ENCODE measurements around the gene HNF1A. TPM values are rescaled to one million over a fixed set of nuclear protein-coding genes. Genes with fewer than 3 reads are reported as not detected.

HNF1A gene
- total RNA-seq, 1 donor from 2014 or later: not detected

DNA sequence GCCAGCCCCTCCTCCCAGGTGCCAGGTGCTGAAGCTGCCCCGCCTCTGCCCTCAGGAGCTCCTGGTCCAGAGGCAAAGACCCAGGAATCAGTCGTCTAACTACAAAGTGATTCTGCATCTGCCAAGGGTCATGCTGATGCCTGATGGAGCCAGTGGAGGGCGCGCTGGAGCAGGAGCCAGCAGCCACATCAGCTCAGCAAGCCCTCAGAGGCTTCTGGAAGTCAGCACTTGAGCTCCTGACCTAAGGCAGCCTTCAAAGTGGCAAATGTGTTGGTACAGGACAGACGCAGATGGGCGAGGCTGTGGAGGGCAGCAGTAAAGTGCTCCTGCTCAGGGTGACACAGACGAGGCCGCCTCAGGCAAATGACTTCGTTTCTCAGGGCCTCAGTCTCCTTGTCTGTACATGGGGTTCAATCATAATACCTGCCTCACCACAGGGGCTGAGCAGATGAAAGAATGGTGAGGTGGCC, 27.0 kb downstream of the HNF1A start:
- H3K27ac ChIP-seq (ENCODE audit: low read depth, low read length): no peak overlapping the region
- no peak overlapping the region for H3K4me3 ChIP-seq (ENCODE audit: low read length in 3 of 3)
- H3K36me3 ChIP-seq (ENCODE audit: control insufficient read depth in 3 of 3, insufficient read depth in 3 of 3, low read length in 3 of 3): peaks cover 49 to 57% (median 56%) of the 10 kb centered on the region in 3 donors
- H3K4me1 ChIP-seq (ENCODE audit: control insufficient read depth in 3 of 3, insufficient read depth in 3 of 3, low read length in 3 of 3): no peaks in the 10 kb centered on the region
- no peaks in the 10 kb centered on the region for H3K9me3 ChIP-seq (ENCODE audit: control insufficient read depth in 3 of 3, low read length in 3 of 3)
- H3K27me3 ChIP-seq (ENCODE audit: control insufficient read depth in 3 of 3, insufficient read depth in 3 of 3, low read length in 3 of 3): no peaks in the 10 kb centered on the region
- no peak overlapping the region for H3K9ac ChIP-seq (ENCODE audit: low read depth in 1 of 3, low read length in 3 of 3)

DNA sequence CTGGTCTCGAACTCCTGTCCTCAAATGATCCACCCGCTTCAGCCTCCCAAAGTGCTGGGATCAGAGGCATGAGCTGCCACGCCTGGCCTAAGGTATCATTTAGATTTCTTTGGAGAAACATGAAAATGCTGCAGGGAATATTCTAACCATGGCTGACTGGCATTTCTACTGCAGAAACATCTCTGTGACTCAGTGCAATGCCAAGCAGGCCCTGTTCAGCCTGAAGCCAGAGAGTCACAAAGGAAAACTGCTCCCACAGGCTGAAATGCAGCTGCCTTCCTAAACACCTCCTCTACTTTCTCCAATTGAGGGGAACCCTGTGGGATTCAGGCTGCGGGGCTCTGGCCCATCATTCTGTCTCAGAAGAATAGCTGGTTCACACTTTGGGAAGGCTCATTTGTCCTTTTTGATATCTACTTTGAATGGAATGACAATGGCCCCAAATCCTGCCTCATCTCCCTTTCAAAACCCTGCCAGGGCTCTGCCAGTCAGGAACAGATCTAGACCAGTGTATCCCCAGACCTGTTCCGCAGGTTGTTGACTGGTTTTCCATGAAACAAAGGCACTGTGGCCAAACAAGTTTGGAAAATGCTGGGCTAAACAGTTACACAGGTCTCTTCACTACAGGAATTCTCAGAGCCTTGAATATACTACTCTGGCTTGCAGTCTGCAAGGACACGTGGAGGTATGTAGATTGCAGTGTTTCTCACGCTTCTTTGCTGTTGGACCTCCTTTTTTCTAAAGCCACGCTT, 30.2 kb downstream of the HNF1A start:
- H3K36me3 ChIP-seq (ENCODE audit: control insufficient read depth in 3 of 3, insufficient read depth in 3 of 3, low read length in 3 of 3): peaks cover 48 to 65% (median 65%) of the 10 kb centered on the region in 3 donors
- H3K4me3 ChIP-seq (ENCODE audit: low read length in 3 of 3): no peak overlapping the region
- no peaks in the 10 kb centered on the region for H3K27me3 ChIP-seq (ENCODE audit: control insufficient read depth in 3 of 3, insufficient read depth in 3 of 3, low read length in 3 of 3)
- no peaks in the 10 kb centered on the region for H3K9me3 ChIP-seq (ENCODE audit: control insufficient read depth in 3 of 3, low read length in 3 of 3)
- H3K9ac ChIP-seq (ENCODE audit: low read depth in 1 of 3, low read length in 3 of 3): no peak overlapping the region
- H3K4me1 ChIP-seq (ENCODE audit: control insufficient read depth in 3 of 3, insufficient read depth in 3 of 3, low read length in 3 of 3): no peaks in the 10 kb centered on the region
- no peak overlapping the region for H3K27ac ChIP-seq (ENCODE audit: low read depth, low read length)

DNA sequence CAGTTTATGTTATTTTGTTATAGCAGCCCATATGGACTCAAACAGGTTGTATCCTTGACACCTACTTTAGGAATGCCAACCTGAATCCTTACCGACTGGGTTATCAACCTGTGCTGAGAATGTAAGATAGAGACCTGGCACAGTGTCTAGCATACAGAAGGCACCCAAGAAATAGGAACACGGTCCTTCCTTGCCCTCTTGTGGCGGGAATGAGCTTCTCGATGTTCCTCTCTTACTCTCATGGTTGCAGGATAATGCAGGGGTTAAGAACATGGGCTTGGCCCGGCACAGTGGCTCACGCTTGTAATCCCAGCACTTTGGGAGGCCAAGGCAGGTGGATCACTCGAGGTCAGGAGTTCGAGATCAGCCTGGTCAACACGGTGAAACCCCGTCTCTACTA, 31.4 kb downstream of the HNF1A start:
- no peaks in the 10 kb centered on the region for H3K4me1 ChIP-seq (ENCODE audit: control insufficient read depth in 3 of 3, insufficient read depth in 3 of 3, low read length in 3 of 3)
- no peak overlapping the region for H3K4me3 ChIP-seq (ENCODE audit: low read length in 3 of 3)
- H3K27ac ChIP-seq (ENCODE audit: low read depth, low read length): no peak overlapping the region
- H3K9ac ChIP-seq (ENCODE audit: low read depth in 1 of 3, low read length in 3 of 3): no peak overlapping the region
- H3K27me3 ChIP-seq (ENCODE audit: control insufficient read depth in 3 of 3, insufficient read depth in 3 of 3, low read length in 3 of 3): no peaks in the 10 kb centered on the region
- H3K36me3 ChIP-seq (ENCODE audit: control insufficient read depth in 3 of 3, insufficient read depth in 3 of 3, low read length in 3 of 3): peaks cover 36 to 53% (median 53%) of the 10 kb centered on the region in 3 donors
- H3K9me3 ChIP-seq (ENCODE audit: control insufficient read depth in 3 of 3, low read length in 3 of 3): no peaks in the 10 kb centered on the region

DNA sequence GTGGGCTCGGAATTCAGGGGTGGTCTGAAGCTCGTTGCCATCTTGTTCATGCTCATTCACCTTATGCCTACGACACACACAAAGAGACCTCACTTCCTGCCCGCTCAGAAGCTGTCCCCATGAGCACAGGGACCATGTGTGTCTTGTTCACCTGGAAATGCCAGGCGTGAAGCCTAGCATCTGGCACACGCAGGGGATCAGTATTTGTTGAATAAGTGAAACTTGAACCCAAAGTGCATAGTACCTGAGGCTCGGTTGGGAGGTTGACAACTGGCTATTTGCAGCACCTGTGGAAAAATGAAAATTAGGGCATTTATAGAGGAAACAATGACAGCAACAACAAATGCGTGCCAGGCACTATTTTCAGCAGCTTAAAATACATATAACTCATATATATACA, 32.5 kb downstream of the HNF1A start:
- peaks cover 4 to 5% (median 4%) of the 10 kb centered on the region in 3 donors for H3K4me1 ChIP-seq (ENCODE audit: control insufficient read depth in 3 of 3, insufficient read depth in 3 of 3, low read length in 3 of 3)
- no peaks in the 10 kb centered on the region for H3K27me3 ChIP-seq (ENCODE audit: control insufficient read depth in 3 of 3, insufficient read depth in 3 of 3, low read length in 3 of 3)
- H3K27ac ChIP-seq (ENCODE audit: low read depth, low read length): no peak overlapping the region
- H3K36me3 ChIP-seq (ENCODE audit: control insufficient read depth in 3 of 3, insufficient read depth in 3 of 3, low read length in 3 of 3): peaks cover 29 to 47% (median 45%) of the 10 kb centered on the region in 3 donors
- no peak overlapping the region for H3K4me3 ChIP-seq (ENCODE audit: low read length in 3 of 3)
- no peak overlapping the region for H3K9ac ChIP-seq (ENCODE audit: low read depth in 1 of 3, low read length in 3 of 3)
- H3K9me3 ChIP-seq (ENCODE audit: control insufficient read depth in 3 of 3, low read length in 3 of 3): no peaks in the 10 kb centered on the region

DNA sequence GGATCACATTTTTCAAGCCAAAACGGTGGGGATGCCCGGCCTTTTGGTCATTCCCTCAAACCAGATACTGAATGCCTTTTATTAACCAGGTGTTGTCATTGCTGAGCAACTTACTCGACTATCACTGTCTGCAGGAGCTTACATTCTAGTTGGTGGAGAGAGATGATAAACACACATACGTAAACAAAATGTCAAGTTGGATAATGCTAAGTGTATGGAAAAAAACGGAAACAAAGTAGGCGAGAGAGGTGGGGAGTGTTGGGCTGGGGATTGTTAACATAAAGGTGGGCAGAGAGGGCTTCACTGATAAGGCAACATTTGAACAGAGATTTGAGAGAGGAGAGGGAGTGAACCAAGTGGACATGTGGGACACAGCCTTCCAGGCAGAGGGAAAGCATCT, 33.5 kb downstream of the HNF1A start:
- H3K4me3 ChIP-seq (ENCODE audit: low read length in 3 of 3): no peak overlapping the region
- no peaks in the 10 kb centered on the region for H3K27me3 ChIP-seq (ENCODE audit: control insufficient read depth in 3 of 3, insufficient read depth in 3 of 3, low read length in 3 of 3)
- H3K36me3 ChIP-seq (ENCODE audit: control insufficient read depth in 3 of 3, insufficient read depth in 3 of 3, low read length in 3 of 3): peaks cover 29 to 47% (median 38%) of the 10 kb centered on the region in 3 donors
- peaks cover 6 to 7% (median 6%) of the 10 kb centered on the region in 3 donors for H3K4me1 ChIP-seq (ENCODE audit: control insufficient read depth in 3 of 3, insufficient read depth in 3 of 3, low read length in 3 of 3)
- H3K9ac ChIP-seq (ENCODE audit: low read depth in 1 of 3, low read length in 3 of 3): no peak overlapping the region
- no peak overlapping the region for H3K27ac ChIP-seq (ENCODE audit: low read depth, low read length)
- H3K9me3 ChIP-seq (ENCODE audit: control insufficient read depth in 3 of 3, low read length in 3 of 3): no peaks in the 10 kb centered on the region

DNA sequence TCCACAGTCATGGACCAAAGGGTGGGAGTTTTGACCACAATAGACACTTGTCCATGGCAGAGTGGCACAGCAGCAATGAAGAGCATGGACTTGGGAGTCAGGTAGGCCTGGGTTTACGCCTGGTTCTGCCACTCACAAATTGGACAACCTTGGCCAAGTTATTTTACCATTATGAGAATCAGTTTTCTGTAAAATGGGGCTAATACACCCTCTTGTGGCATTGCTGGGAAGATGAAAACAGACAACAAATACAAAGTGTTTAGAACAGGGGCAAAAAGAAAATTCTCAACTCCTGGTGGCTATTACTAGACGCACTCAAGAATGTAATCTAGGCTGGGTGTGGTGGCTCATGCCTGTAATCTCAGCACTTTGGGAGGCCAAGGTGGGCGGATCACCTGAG, 35.4 kb downstream of the HNF1A start:
- no peaks in the 10 kb centered on the region for H3K9me3 ChIP-seq (ENCODE audit: control insufficient read depth in 3 of 3, low read length in 3 of 3)
- no peak overlapping the region for H3K9ac ChIP-seq (ENCODE audit: low read depth in 1 of 3, low read length in 3 of 3)
- H3K4me3 ChIP-seq (ENCODE audit: low read length in 3 of 3): no peak overlapping the region
- H3K27ac ChIP-seq (ENCODE audit: low read depth, low read length): no peak overlapping the region
- no peaks in the 10 kb centered on the region for H3K27me3 ChIP-seq (ENCODE audit: control insufficient read depth in 3 of 3, insufficient read depth in 3 of 3, low read length in 3 of 3)
- peaks cover 24 to 34% (median 25%) of the 10 kb centered on the region in 3 donors for H3K36me3 ChIP-seq (ENCODE audit: control insufficient read depth in 3 of 3, insufficient read depth in 3 of 3, low read length in 3 of 3)
- H3K4me1 ChIP-seq (ENCODE audit: control insufficient read depth in 3 of 3, insufficient read depth in 3 of 3, low read length in 3 of 3): peaks cover 6 to 7% (median 6%) of the 10 kb centered on the region in 3 donors

DNA sequence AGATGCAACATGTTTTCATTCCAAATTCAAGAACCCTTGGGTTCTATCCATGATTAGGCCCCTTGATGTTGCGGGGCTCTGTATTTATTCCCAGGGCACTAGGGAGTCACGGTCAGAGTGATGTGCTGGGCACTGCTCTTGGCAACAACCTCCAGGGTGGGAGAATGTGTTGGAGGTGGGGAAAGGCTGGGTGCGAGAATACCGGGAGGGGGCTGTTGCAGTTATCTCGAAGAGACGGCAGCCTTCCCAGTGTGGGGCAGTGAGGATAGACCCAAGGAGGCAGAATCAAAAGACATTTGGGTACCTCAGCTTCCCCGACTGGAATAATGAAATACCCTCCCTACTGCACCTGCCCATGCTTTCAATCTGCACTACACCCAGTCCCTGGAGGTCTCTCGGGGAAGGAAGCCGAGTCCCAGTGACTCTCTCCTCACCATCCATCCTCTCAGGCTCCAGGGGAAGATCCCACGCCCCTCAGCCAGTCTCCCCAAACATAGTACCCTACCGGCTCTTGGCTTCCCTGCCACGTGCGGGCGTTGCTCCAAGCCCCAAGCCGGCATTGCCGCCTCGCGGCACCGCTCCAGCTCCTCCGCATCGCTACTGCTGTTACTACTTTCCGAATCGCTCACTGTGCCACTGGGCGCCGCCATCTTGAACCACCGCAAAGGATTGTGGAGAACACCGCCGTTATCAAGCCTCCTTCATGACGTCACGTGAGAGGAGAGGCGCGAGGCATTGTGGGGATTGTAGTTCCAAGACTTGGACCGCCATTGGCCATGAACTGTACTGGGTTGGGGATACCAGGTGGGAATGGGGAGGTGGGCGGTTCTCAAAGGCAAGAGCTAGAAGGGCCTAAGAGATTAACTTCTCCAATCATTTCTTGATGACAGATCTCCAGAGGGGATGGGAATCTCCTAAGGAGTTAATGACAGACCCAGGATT, 37.8 kb downstream of the HNF1A start, which contains the start of gene C12orf43:
C12orf43 (minus strand) TSS at position 663 of the 942 bp plus-strand sequence; CDS start at position 650, 13 bp downstream.
- H3K9me3 ChIP-seq (ENCODE audit: control insufficient read depth in 3 of 3, low read length in 3 of 3): no peaks in the 10 kb centered on the region
- peaks cover 6 to 7% (median 6%) of the 10 kb centered on the region in 3 donors for H3K4me1 ChIP-seq (ENCODE audit: control insufficient read depth in 3 of 3, insufficient read depth in 3 of 3, low read length in 3 of 3)
- H3K27me3 ChIP-seq (ENCODE audit: control insufficient read depth in 3 of 3, insufficient read depth in 3 of 3, low read length in 3 of 3): no peaks in the 10 kb centered on the region
- H3K36me3 ChIP-seq (ENCODE audit: control insufficient read depth in 3 of 3, insufficient read depth in 3 of 3, low read length in 3 of 3): peaks cover 8 to 14% (median 8%) of the 10 kb centered on the region in 3 donors
- H3K27ac ChIP-seq (ENCODE audit: low read depth, low read length): peak within 1 kb of the TSS; percentile 53
- H3K9ac ChIP-seq (ENCODE audit: low read depth in 1 of 3, low read length in 3 of 3): peak within 1 kb of the TSS; percentile 88 to 96 (median 91)
- H3K4me3 ChIP-seq (ENCODE audit: low read length in 3 of 3): peak within 1 kb of the TSS; percentile 97 to 100 (median 99)

DNA sequence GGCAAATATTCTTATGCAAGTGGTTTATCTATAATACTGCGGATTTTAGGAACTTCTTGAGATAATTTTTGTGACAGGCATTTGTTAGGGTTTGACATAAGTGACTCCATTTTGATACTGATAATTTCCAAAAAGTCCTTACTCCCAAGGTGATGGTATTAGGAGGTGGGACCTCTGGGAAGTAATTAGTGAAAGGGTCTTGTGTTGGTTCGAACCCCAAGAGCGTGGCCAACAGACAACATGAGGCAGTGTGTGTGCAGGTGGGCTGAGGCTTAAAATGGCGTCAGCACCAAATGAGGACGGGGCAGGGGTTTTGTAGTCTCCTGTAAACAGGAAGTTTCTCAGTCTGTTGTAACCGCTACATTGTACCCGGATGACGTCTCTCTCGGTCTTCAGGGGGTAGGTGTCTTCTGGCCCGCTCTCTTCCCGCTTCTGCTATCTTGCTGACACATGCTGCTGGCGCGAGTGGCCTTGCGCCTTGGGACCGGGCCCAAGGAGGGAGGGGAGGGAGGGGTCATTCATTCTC, 39.7 kb downstream of the HNF1A start:
- no peak overlapping the region for H3K27ac ChIP-seq (ENCODE audit: low read depth, low read length)
- no peak overlapping the region for H3K4me3 ChIP-seq (ENCODE audit: low read length in 3 of 3)
- H3K27me3 ChIP-seq (ENCODE audit: control insufficient read depth in 3 of 3, insufficient read depth in 3 of 3, low read length in 3 of 3): no peaks in the 10 kb centered on the region
- no peaks in the 10 kb centered on the region for H3K9me3 ChIP-seq (ENCODE audit: control insufficient read depth in 3 of 3, low read length in 3 of 3)
- peaks cover 3 to 5% (median 3%) of the 10 kb centered on the region in 3 donors for H3K36me3 ChIP-seq (ENCODE audit: control insufficient read depth in 3 of 3, insufficient read depth in 3 of 3, low read length in 3 of 3)
- peaks cover 6 to 7% (median 6%) of the 10 kb centered on the region in 3 donors for H3K4me1 ChIP-seq (ENCODE audit: control insufficient read depth in 3 of 3, insufficient read depth in 3 of 3, low read length in 3 of 3)
- H3K9ac ChIP-seq (ENCODE audit: low read depth in 1 of 3, low read length in 3 of 3): no peak overlapping the region

DNA sequence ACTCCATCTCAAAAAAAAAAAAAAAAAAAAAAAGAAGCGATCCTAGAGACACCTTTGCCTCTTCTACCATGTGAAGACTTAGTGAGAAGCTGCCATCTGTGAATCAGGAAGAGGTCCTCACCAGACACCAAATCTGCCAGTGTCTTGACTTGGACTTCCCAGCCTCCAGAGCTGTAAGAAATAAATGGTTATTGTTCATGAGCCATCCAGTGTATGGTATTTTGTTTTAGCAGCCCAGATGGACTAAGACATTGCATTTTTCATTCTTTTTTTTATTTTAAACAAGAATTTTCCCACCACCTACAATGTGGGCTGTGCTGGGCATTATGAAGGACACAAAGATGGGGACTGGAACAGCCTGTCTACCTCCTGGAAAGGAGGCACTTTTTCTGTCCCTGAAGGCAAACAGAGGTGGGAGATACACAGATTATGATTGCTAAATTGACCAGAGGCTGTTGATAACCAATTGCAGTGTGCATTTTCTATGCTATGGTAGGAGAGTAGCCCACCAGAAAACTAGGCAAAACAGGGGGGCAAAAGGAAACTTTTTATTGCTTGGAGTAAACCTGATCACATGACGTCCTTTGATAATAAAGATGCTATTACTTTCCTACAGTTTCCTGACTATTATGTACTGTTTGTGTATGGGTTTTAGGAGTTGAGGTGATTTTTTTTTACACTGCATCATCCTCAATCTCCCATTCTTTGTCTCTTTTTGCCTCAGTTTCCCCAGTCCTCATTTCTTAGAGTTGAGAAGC, 40.7 kb downstream of the HNF1A start:
- H3K4me3 ChIP-seq (ENCODE audit: low read length in 3 of 3): no peak overlapping the region
- no peaks in the 10 kb centered on the region for H3K27me3 ChIP-seq (ENCODE audit: control insufficient read depth in 3 of 3, insufficient read depth in 3 of 3, low read length in 3 of 3)
- peaks cover 6 to 7% (median 6%) of the 10 kb centered on the region in 3 donors for H3K4me1 ChIP-seq (ENCODE audit: control insufficient read depth in 3 of 3, insufficient read depth in 3 of 3, low read length in 3 of 3)
- H3K9me3 ChIP-seq (ENCODE audit: control insufficient read depth in 3 of 3, low read length in 3 of 3): no peaks in the 10 kb centered on the region
- no peaks in the 10 kb centered on the region for H3K36me3 ChIP-seq (ENCODE audit: control insufficient read depth in 3 of 3, insufficient read depth in 3 of 3, low read length in 3 of 3)
- H3K9ac ChIP-seq (ENCODE audit: low read depth in 1 of 3, low read length in 3 of 3): no peak overlapping the region
- H3K27ac ChIP-seq (ENCODE audit: low read depth, low read length): no peak overlapping the region

All from skeletal muscle tissue (tissue), 4 donors.